ENCODE data around the gene PPP6C. TPM values are rescaled to one million over a fixed set of nuclear protein-coding genes. Genes with fewer than 3 reads are reported as not detected.
A peak's percentile ranks its signal among the peaks of the same experiment; 100 is the strongest.

The PPP6C gene
- total and polyA plus RNA-seq, 2 of the 13 experiments (the other 11 are each of a cell fraction or from before 2014, with no cell fraction given), result 18.5 to 20.9 TPM

DNA sequence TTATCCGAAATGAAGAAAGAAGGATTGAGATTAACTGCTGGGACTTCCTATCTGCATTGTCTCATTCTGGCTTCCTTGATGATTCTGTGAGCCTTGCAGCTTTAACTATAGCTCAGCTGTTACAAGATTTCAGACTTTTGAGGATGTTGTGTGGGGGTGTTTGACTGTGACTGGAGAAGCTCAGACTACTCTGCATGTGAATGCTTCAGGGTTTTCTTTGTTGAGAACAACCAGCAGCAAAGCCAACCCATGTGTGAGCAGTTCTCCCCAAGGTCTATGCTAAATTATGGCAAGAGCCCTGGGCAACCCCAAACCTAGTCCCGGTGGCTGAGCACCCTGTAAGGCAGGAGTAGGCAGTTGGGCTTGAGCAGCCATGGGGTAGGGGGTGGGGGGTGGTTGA, 37.9 kb downstream of the PPP6C start (continued):
- TF ChIP-seq, protein P1, sequence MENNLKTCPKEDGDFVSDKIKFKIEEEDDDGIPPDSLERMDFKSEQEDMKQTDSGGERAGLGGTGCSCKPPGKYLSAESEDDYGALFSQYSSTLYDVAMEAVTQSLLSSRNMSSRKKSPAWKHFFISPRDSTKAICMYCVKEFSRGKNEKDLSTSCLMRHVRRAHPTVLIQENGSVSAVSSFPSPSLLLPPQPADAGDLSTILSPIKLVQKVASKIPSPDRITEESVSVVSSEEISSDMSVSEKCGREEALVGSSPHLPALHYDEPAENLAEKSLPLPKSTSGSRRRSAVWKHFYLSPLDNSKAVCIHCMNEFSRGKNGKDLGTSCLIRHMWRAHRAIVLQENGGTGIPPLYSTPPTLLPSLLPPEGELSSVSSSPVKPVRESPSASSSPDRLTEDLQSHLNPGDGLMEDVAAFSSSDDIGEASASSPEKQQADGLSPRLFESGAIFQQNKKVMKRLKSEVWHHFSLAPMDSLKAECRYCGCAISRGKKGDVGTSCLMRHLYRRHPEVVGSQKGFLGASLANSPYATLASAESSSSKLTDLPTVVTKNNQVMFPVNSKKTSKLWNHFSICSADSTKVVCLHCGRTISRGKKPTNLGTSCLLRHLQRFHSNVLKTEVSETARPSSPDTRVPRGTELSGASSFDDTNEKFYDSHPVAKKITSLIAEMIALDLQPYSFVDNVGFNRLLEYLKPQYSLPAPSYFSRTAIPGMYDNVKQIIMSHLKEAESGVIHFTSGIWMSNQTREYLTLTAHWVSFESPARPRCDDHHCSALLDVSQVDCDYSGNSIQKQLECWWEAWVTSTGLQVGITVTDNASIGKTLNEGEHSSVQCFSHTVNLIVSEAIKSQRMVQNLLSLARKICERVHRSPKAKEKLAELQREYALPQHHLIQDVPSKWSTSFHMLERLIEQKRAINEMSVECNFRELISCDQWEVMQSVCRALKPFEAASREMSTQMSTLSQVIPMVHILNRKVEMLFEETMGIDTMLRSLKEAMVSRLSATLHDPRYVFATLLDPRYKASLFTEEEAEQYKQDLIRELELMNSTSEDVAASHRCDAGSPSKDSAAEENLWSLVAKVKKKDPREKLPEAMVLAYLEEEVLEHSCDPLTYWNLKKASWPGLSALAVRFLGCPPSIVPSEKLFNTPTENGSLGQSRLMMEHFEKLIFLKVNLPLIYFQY (CRISPR knock-in tag; IDR thresholded peaks at IDR 0.05; ENCODE audit: borderline replicate concordance), result no peak
- TF ChIP-seq ZBTB20 (CRISPR knock-in tag; IDR thresholded peaks at IDR 0.05; ENCODE audit: borderline replicate concordance, low read depth), result no peak

DNA sequence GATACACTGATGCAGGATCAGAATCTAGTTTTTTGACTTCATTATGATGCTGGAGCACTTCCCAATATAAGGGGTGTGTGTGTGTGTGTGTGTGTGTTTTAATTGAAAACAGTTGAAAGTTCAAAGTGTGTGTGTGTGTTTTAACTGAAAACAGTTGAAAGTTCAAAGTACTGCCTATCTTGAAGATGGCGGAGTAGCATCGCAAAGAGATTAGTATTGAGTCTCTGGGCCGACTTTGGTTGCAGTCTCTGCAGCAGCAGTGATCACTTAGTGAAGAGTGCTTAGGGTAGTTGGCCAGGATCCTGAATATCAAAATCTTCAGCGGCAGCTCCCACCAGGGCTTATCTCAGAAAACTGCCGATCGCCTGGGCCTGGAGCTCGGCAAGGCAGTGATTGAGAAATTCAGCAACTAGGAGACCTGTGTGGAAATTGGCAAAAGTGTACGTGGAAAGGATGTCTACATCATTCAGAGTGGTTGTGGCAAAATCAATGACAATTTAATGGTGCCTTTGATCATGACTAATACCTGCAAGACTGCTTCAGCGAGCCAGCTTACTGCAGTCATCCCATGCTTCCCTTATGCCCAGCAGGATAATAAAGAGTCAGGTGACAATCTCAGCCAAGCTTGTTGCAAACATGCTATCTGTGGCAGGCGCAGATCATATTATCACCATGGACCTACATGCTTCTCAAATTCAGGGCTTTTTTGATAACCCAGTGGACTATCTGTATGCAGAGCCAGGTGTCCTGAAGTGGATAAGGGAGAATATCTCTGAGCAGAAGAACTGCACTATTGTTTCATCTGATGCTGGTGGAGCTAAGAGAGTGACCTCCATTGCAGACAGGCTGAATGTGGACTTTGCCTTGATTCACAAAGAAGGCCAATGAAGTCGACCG, 39.0 kb downstream of the PPP6C start:
- Histone ChIP-seq H3K27ac (ENCODE audit: extremely low read length, insufficient read depth, low read length) (no peak overlapping the region), H3K4me3 (replicated peaks in 1 of 3; ENCODE audit: insufficient read depth in 1 of 3, low read depth in 2 of 3, low read length in 3 of 3) (no peak overlapping the region), H3K9ac (ENCODE audit: insufficient read depth, low read depth, low read length) (no peak overlapping the region), H3K79me2 (ENCODE audit: insufficient read depth, low read length) (no peaks in the 10 kb centered on the region), H4K20me1 (ENCODE audit: insufficient read depth, low read length) (no peaks in the 10 kb centered on the region), H3K4me1 (ENCODE audit: insufficient read depth, low read length) (peaks cover 15% of the 10 kb centered on the region), H3K9me3 (ENCODE audit: low read length) (no peaks in the 10 kb centered on the region), H2AFZ (ENCODE audit: low read length) (no peak overlapping the region), H3K36me3 (replicated peaks in 1 of 2; ENCODE audit: control insufficient read depth in 1 of 2, insufficient read depth in 2 of 2, low read length in 2 of 2) (peaks cover 7 to 53% of the 10 kb centered on the region in 2 experiments; a peak in 4 of 5 replicates), H3K4me2 (ENCODE audit: low read depth, low read length) (no peak overlapping the region), H3K27me3 (ENCODE audit: control insufficient read depth in 1 of 2, insufficient read depth in 2 of 2, low read length in 2 of 2) (no peaks in the 10 kb centered on the region)
- ATAC-seq (no peak; the same call in 2 of the 3 replicates), DNase-seq (ENCODE audit: low spot score) (no peak), FAIRE-seq (no peak)
- in situ Hi-C loops (cut with HindIII; ENCODE audit: extremely low pct_ligation_motif_present, low pct_unique_long_range_greater_than_20kb) (no loop called here), intact Hi-C loops (cut with micrococcal nuclease; ENCODE audit: unreplicated experiment) (no loop called here)
- ChIA-PET POLR2A (interaction anchor here (0.6 to 1.2 kb wide), 2 partner anchors 7 to 91 kb away, joined by 3 to 4 read pairs; partner anchors contain the start of genes HSPA5 and SCAI), CTCF (ENCODE audit: low intra/inter-chr PET ratio, low total read pairs) (no interaction called here)
- no TSS peak for BruUV-seq (replicated peaks)
- 89% methylated on average over 12 of the region's 12 CpGs for WGBS (ENCODE audit: low lambda C conversion rate)
- TF ChIP-seq NKX3-1 (CRISPR knock-in tag; IDR thresholded peaks at IDR 0.05) (no peak), NCOR1 (IDR thresholded peaks at IDR 0.05; ENCODE audit: borderline replicate concordance, low read length) (peak; percentile 24; the same call in 1 of the 2 replicates), NR2C2 (CRISPR knock-in tag; IDR thresholded peaks at IDR 0.05; ENCODE audit: borderline replicate concordance) (no peak), TMF1 (CRISPR knock-in tag; IDR thresholded peaks at IDR 0.05; ENCODE audit: low read depth) (no peak), ZNF678 (CRISPR knock-in tag; IDR thresholded peaks at IDR 0.05) (no peak)
- TF ChIP-seq, protein P2, sequence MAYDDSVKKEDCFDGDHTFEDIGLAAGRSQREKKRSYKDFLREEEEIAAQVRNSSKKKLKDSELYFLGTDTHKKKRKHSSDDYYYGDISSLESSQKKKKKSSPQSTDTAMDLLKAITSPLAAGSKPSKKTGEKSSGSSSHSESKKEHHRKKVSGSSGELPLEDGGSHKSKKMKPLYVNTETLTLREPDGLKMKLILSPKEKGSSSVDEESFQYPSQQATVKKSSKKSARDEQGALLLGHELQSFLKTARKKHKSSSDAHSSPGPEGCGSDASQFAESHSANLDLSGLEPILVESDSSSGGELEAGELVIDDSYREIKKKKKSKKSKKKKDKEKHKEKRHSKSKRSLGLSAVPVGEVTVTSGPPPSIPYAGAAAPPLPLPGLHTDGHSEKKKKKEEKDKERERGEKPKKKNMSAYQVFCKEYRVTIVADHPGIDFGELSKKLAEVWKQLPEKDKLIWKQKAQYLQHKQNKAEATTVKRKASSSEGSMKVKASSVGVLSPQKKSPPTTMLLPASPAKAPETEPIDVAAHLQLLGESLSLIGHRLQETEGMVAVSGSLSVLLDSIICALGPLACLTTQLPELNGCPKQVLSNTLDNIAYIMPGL (CRISPR knock-in tag; IDR thresholded peaks at IDR 0.05; ENCODE audit: borderline replicate concordance in 1 of 2, low read depth in 1 of 2), result no peak
